Stimulated activated CD8-positive, alpha-beta memory T cell treated with anti-CD3 and anti-CD28 coated beads, Interleukin-4, amount 100 ng/mL, for 24 hours (primary cell): Measurements from ENCODE around the gene CAPRIN2.

Experiments used
- DNase-seq: peaks from one replicate; pipeline ENCODE4 v3.0.0-alpha.2; 2020; ENCODE audit warnings: low read depth

CAPRIN2 gene

GRCh38 chr12:30700216-30700900, 54.4 kb downstream of the CAPRIN2 start:
- DNase-seq = no peak

- DNase-seq = no peak
Measured at GRCh38 chr12:30698346-30698745, 56.4 kb downstream of the CAPRIN2 start.

- DNase-seq = no peak
Measured at GRCh38 chr12:30696943-30697342, 57.8 kb downstream of the CAPRIN2 start.

- no peak for DNase-seq
Measured at GRCh38 chr12:30696486-30696885, 58.3 kb downstream of the CAPRIN2 start.

GRCh38 chr12:30696103-30696408, 58.7 kb downstream of the CAPRIN2 start:
- no peak for DNase-seq

- peak; percentile 81 for DNase-seq
Measured at GRCh38 chr12:30695199-30696102, 59.3 kb downstream of the CAPRIN2 start, which contains the start of gene IPO8. Gene IPO8 (minus strand): TSS chr12:30695869. CDS start chr12:30695647, 222 bp downstream.

GRCh38 chr12:30694412-30695198, 60.1 kb downstream of the CAPRIN2 start:
- no peak for DNase-seq

- DNase-seq = no peak
Measured at GRCh38 chr12:30692470-30692869, 62.3 kb downstream of the CAPRIN2 start.

- no peak for DNase-seq
Measured at GRCh38 chr12:30691122-30691879, 63.5 kb downstream of the CAPRIN2 start.

GRCh38 chr12:30687265-30687986, 67.3 kb downstream of the CAPRIN2 start:
- no peak for DNase-seq

GRCh38 chr12:30679241-30679640, 75.5 kb downstream of the CAPRIN2 start:
- DNase-seq = no peak

- DNase-seq = no peak
Measured at GRCh38 chr12:30678221-30678620, 76.5 kb downstream of the CAPRIN2 start.

GRCh38 chr12:30661210-30661609, 93.5 kb downstream of the CAPRIN2 start:
- no peak for DNase-seq
